Measurements from ENCODE around the gene NYAP2.

- no peak for TF ChIP-seq FOXK2 (IDR thresholded peaks at IDR 0.05)
- TF ChIP-seq LEF1 (IDR thresholded peaks at IDR 0.05; ENCODE audit: borderline replicate concordance): no peak
- TF ChIP-seq L3MBTL2 (conservative IDR thresholded peaks at IDR 0.05): no peak
- no peak for TF ChIP-seq SUZ12 (IDR thresholded peaks at IDR 0.05)
- TF ChIP-seq SP1 (IDR thresholded peaks at IDR 0.05): no peak
- TF ChIP-seq HDGF (IDR thresholded peaks at IDR 0.05; ENCODE audit: borderline replicate concordance): no peak
- no peak for TF ChIP-seq ELF4 (IDR thresholded peaks at IDR 0.05)
- no peak for TF ChIP-seq ZNF384 (IDR thresholded peaks at IDR 0.05)
These were observed 232.8 kb downstream of the NYAP2 start for GRCh38 chr2:225632351-225632750.

Data from HEK293T (cell line).